Loucy (cell line): ENCODE measurements around the gene IL17A.

ENCODE experiments used
- H2AFZ ChIP-seq: fragments of 200-600 bp; sonication (generic); 2 replicates; pipeline ENCODE4 v1.6.0; 2016; ENCODE audit warnings: antibody characterized with exemption, mild to moderate bottlenecking, low read length, moderate library complexity
- H3F3A ChIP-seq: fragments of 200-600 bp; 2 replicates; pipeline ENCODE4 v1.6.0; 2016; ENCODE audit warnings: antibody characterized with exemption, low read depth, mild to moderate bottlenecking
- H3K27me3 ChIP-seq: fragments of 200-600 bp; sonication (generic); 2 replicates; pipeline ENCODE4 v1.6.1; 2014; ENCODE audit warnings: low read length, mild to moderate bottlenecking; ENCODE audit not compliant: insufficient read depth, poor library complexity, severe bottlenecking
- H3K36me3 ChIP-seq: fragments of 200-600 bp; sonication (generic); 2 replicates; pipeline ENCODE4 v1.6.1; 2016; ENCODE audit warnings: low read length; ENCODE audit not compliant: insufficient read depth
- H3K4me1 ChIP-seq: fragments of 200-600 bp; sonication (generic); 2 replicates; pipeline ENCODE4 v1.5.1; 2014; ENCODE audit warnings: low read length, mild to moderate bottlenecking; ENCODE audit not compliant: insufficient read depth, poor library complexity, severe bottlenecking
- H3K4me2 ChIP-seq: fragments of 200-600 bp; sonication (generic); 2 replicates; pipeline ENCODE4 v1.6.0; 2014; ENCODE audit warnings: antibody characterized with exemption, low read length, low read depth, mild to moderate bottlenecking; ENCODE audit not compliant: poor library complexity, severe bottlenecking
- H3K4me3 ChIP-seq: fragments of 200-600 bp; sonication (generic); 2 replicates; pipeline ENCODE4 v1.5.1; 2014; ENCODE audit warnings: low read length, mild to moderate bottlenecking, mixed read lengths; ENCODE audit not compliant: poor library complexity, severe bottlenecking
- H3K79me2 ChIP-seq: fragments of 200-600 bp; sonication (generic); 2 replicates; pipeline ENCODE4 v1.6.1; 2014; ENCODE audit warnings: low read length; ENCODE audit not compliant: insufficient read depth
- H3K9ac ChIP-seq: fragments of 200-600 bp; sonication (generic); 2 replicates; pipeline ENCODE4 v1.6.0; 2014; ENCODE audit warnings: mild to moderate bottlenecking, low read depth, low read length, moderate library complexity; ENCODE audit not compliant: poor library complexity, severe bottlenecking
- H3K9me2 ChIP-seq: fragments of 200-600 bp; sonication (generic); replicated peaks from 2 replicates; pipeline ENCODE4 v1.6.1; 2016; ENCODE audit warnings: low read depth, low read length, mixed read lengths
- H3K9me3 ChIP-seq: fragments of 200-600 bp; sonication (generic); 2 replicates; pipeline ENCODE4 v1.6.1; 2014; ENCODE audit warnings: mild to moderate bottlenecking, antibody characterized with exemption, low read length, low read depth; ENCODE audit not compliant: insufficient read depth
- H4K20me1 ChIP-seq: fragments of 200-600 bp; sonication (generic); 2 replicates; pipeline ENCODE4 v1.6.0; 2014; ENCODE audit warnings: antibody characterized with exemption, low read length, mild to moderate bottlenecking; ENCODE audit not compliant: insufficient read depth, poor library complexity, severe bottlenecking
- CTCF ChIP-seq: fragments of 200-600 bp; sonication (generic); conservative IDR thresholded peaks from 2 replicates; pipeline ENCODE4 v1.5.1; 2014; ENCODE audit warnings: mild to moderate bottlenecking, antibody characterized with exemption, low read length
- EZH2phosphoT487 ChIP-seq: fragments of 200-600 bp; IDR thresholded peaks from 2 replicates; pipeline ENCODE4 v1.6.1; 2018; ENCODE audit warnings: antibody characterized with exemption, mild to moderate bottlenecking, moderate library complexity, borderline replicate concordance

Gene IL17A

GRCh38 chr6:52186075-52186474 lies at the start of gene IL17A:
IL17A (plus strand) TSS chr6:52186375; CDS start chr6:52186432, 57 bp downstream.
- peaks cover 7% of the 10 kb centered on the region for H3K4me1 ChIP-seq
- H3K27me3 ChIP-seq, result no peaks in the 10 kb centered on the region
- H2AFZ ChIP-seq, result no peak within 1 kb of the TSS
- H3K4me3 ChIP-seq, result no peak within 1 kb of the TSS
- H3K4me2 ChIP-seq, result no peak within 1 kb of the TSS
- no peaks in the 10 kb centered on the region for H4K20me1 ChIP-seq
- H3K9ac ChIP-seq, result no peak within 1 kb of the TSS
- no peaks in the 10 kb centered on the region for H3K79me2 ChIP-seq
- TF ChIP-seq EZH2phosphoT487 (no peak), CTCF (no peak)
- H3K9me2 ChIP-seq, result no peaks in the 10 kb centered on the region
- H3F3A ChIP-seq, result no peaks in the 10 kb centered on the region
- H3K36me3 ChIP-seq, result no peaks in the 10 kb centered on the region
- no peaks in the 10 kb centered on the region for H3K9me3 ChIP-seq

GRCh38 chr6:52136934-52137467 lies 49.2 kb upstream of the IL17A start:
- Histone ChIP-seq H3K9ac (no peak overlapping the region), H3K9me3 (no peaks in the 10 kb centered on the region), H3K9me2 (no peaks in the 10 kb centered on the region), H3K27me3 (no peaks in the 10 kb centered on the region), H3K79me2 (no peaks in the 10 kb centered on the region), H2AFZ (no peak overlapping the region), H3K4me2 (no peak overlapping the region), H4K20me1 (no peaks in the 10 kb centered on the region), H3K4me3 (no peak overlapping the region), H3K36me3 (no peaks in the 10 kb centered on the region), H3F3A (no peaks in the 10 kb centered on the region), H3K4me1 (peaks cover 7% of the 10 kb centered on the region)
- TF ChIP-seq EZH2phosphoT487, result no peak
- TF ChIP-seq CTCF, result no peak

GRCh38 chr6:52138284-52138683 lies 47.9 kb upstream of the IL17A start:
- H3K36me3 ChIP-seq, result no peaks in the 10 kb centered on the region
- H3K4me1 ChIP-seq, result peaks cover 7% of the 10 kb centered on the region
- no peaks in the 10 kb centered on the region for H3K79me2 ChIP-seq
- no peak for TF ChIP-seq EZH2phosphoT487
- no peak for TF ChIP-seq CTCF
- H2AFZ ChIP-seq, result no peak overlapping the region
- no peak overlapping the region for H3K9ac ChIP-seq
- H3K9me2 ChIP-seq, result no peaks in the 10 kb centered on the region
- H3K27me3 ChIP-seq, result no peaks in the 10 kb centered on the region
- no peaks in the 10 kb centered on the region for H3K9me3 ChIP-seq
- no peaks in the 10 kb centered on the region for H3F3A ChIP-seq
- no peaks in the 10 kb centered on the region for H4K20me1 ChIP-seq
- no peak overlapping the region for H3K4me2 ChIP-seq
- no peak overlapping the region for H3K4me3 ChIP-seq
